Amniotic epithelial cell (primary cell): ENCODE results near the gene UXT.
"Not testable (repeated sequence)": the region's sequence is repeated elsewhere in the genome, so short reads cannot be mapped to it uniquely, and the experiment has no call there.

Experiments used
- DNase-seq: peaks from one replicate; pipeline ENCODE4 v3.0.0-alpha.2; 2010; ENCODE audit warnings: low read depth

The UXT gene, protein sequence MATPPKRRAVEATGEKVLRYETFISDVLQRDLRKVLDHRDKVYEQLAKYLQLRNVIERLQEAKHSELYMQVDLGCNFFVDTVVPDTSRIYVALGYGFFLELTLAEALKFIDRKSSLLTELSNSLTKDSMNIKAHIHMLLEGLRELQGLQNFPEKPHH

DNA sequence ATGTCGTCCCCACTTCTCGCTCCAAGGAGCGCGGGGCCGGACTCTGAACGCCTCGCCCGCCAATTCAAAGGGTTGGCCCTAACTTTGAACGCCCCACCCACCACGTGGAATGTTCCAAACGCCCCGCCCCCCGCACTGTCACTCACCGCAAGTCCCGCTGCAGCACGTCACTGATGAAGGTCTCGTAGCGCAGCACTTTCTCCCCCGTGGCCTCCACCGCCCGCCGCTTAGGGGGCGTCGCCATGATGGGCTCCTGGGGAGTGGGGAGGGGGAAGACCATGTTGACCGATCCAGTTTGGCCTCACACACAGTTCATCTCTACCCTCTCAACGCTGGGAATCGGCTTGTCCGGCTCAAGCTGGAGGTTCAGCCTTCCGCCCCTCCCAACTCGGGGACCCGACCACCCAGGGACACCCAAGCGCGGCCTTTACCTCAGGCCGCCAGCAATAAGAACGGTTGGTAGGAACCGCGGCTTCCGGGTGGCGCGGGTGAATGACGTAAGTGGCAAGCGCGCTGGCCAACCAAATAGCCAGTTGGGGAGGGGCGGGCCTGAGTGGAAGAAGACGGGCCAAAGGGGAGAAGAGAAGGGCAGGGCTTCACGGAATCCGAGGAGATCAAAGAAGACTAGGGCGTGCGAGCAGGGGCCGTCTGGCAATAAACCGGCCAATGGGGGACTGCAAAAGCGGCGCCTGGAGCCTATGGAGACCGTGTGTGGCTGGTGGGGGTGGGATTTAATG is at the start of gene UXT:
TSS of gene UXT (minus strand) at position 497 of the 737 bp plus-strand sequence. CDS start at position 244, 253 bp downstream.
- peak; percentile 94 for DNase-seq

- peak; percentile 95 for DNase-seq
These were observed 48.2 kb upstream of the UXT start for GRCh38 chrX:47707031-47707780.

GRCh38 chrX:47706575-47706974 is 47.6 kb upstream of the UXT start:
- DNase-seq, result peak; percentile 82

- DNase-seq, result no peak
These were observed 45.8 kb upstream of the UXT start for GRCh38 chrX:47704736-47705135.

GRCh38 chrX:47697181-47697580 is 38.2 kb upstream of the UXT start:
- peak; percentile 78 for DNase-seq

- DNase-seq, result no peak
These were observed 31.2 kb upstream of the UXT start for GRCh38 chrX:47690175-47690574.

- no peak for DNase-seq
These were observed 28.3 kb upstream of the UXT start for GRCh38 chrX:47687263-47687662.

GRCh38 chrX:47683829-47684205 is 24.8 kb upstream of the UXT start:
- no peak for DNase-seq

DNA sequence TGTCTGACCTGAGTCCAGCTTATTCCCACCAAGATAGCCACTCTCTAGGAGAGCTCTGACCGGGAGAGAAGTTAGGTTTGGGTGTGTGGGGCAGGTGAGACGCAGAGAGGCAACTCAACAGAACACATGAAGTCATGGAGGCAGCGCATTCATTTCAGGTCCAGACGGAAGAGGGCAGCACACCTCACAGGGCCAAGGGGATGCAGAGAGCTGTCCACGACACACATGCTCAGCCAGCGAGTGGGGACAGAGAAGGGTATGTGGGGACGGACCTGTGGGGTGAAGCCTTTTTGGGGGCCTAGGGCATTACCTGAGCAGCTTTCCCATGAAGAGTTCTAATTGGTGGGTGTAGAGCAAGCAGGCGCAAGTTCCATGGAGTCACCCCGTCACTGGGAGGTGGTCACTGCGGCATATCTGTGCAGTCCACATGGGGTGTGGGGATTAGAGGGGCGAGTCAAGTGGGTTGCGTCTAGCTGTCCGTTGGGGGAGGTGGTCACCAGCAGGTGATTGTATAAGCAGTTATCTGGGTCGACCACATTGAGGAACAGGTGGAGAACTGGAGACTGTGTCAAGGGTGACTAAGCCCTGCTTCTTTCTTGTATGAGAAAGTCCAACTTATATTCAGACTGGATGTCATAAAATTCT is 24.3 kb upstream of the UXT start:
- no peak for DNase-seq

- DNase-seq, result not testable (repeated sequence)
These were observed 17.2 kb upstream of the UXT start for GRCh38 chrX:47675959-47676859.

- DNase-seq, result no peak
These were observed 15.8 kb upstream of the UXT start for GRCh38 chrX:47674776-47675175.

- DNase-seq, result not testable (repeated sequence)
These were observed 6.8 kb upstream of the UXT start for GRCh38 chrX:47665797-47666196.

DNA sequence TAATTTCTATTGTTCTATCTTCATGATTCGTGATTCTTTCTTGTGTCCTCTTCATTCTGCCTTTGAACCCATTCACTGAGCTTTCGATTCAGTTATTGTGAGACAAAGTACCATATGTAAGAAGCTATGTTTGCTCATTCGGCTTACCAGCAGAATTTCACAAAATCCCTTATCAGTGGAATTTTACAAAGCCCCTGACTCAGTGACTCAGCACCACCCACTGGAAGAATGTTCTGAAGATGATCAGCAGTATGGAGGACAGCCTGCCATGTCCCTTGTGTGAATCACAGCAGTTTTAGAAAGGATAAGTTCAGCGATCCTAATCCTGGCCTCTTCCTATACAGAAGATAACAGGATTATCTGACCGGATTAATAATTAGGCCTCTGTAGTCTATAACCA is 5.8 kb upstream of the UXT start:
- DNase-seq, result peak; percentile 84

GRCh38 chrX:47662144-47662657 is 3.2 kb upstream of the UXT start:
- DNase-seq, result peak; percentile 98

DNA sequence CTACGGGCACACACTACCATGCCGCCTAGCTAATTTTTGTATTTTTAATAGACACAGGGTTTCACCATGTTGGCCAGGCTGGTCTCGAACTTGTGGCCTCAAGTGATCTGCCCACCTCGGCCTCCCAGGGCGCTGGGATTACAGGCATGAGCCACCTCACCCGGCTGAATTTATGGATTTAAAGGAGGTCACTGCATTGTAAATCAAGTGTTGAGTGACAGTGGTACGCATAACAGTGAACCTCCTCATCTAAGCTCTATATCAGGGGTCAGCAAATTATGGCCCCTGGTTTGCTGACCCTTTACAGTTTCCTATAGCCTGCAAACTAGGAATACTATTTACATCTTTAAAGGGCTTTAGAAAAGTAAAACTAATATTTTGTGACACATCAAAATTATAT is 2.6 kb upstream of the UXT start:
- DNase-seq, result no peak

DNA sequence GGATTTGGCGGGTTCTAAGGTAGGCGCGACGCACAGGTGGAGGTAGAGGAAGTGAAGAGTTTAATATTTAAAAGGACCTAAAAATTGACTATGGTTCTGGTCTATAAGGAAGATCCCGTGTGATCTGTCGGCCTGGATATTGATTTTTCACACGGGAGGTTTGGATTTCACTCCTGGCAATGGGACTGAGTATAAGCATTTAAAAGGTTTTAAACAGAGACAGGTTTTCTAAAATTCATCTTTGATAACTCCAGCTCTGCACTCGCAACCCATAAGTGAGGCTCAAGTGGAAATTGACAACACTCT is 394 bp upstream of the UXT start:
- DNase-seq, result no peak

DNA sequence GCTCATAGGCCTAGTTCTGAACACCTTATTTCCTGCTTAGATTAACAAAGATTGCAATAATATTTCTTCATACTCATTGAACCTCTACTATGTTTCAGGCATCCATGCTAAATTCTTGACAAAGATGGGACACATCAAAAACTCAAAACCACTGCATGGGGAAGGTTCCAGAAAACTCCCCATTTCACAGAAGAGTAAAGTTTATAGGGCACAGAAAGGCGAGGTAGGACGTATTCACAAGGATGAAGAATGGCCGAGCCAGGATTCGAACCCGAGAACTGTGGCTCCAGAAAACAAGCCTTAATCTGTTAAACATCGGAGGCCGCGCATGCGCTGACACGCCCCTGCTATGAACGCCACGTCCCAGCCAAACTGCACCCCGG is 688 bp downstream of the UXT start:
- no peak for DNase-seq

- DNase-seq, result no peak
These were observed 7.7 kb downstream of the UXT start for GRCh38 chrX:47651043-47651905.

DNA sequence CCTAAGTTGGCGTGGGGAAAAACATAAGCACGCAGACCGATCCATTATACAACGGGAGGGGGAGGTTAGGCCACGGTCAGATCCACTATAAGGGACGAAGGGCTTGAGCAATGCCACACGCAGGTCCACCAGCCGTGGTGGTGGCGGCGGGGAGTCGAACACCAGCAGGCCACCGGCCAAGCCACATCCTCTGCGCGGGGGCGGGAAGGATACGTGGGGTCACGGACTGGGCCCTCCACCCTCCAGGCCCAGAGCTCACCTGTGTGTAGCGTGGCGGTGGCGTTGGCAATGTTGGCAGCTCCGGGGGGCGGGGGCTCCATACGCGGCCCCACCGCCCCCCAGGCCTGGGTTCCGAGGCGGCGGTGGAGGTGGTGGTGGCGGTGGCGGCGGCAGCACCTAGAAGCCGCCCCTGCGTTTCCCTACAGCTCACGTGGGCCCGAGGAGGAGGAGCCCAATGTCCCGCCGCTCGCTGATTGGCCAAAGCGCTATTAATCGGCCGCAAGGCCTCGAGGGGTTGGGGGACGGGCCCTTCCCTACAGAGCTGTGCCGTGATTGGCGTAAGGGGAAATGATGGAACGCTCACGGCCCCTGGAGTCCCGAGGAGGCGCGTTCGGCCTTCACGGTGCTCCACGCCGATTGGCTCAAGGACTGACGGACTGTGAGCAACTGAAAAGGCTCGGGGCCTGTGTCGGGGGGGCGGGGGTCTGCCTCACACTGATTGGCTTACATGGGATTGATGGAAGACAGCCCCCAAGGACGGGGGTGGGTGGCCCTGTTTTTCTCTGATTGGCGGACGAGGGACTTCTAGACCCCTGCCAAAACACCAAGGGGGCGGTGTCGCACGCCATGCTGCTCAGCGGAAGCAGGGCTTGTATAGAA is 8.6 kb downstream of the UXT start, which contains the start of gene ELK1:
TSS of gene ELK1 (minus strand) at position 400 of the 879 bp plus-strand sequence. CDS start 9,122 bp downstream, outside the sequence.
- DNase-seq, result peak; percentile 98

DNA sequence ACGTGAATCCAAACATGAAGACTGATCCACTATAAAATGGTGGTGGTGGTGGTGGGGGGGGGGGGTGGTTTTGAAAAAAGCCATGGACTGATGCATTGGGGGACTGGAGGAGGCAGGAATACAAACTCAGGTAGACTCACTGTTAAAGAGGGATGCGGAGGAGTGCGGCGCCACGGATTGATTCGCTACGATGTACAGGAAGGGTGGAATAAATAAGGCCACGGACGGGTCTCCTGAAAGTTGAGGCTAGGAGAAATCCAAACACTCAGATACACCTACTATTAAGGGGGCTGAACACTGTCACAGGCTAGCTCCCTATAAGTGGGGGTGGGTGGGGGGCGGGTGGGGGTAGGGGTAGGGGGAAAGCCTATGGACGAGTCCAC is 9.2 kb downstream of the UXT start:
- DNase-seq, result no peak
